Measurements from ENCODE around the gene SLC12A8. TPM values are rescaled to one million over a fixed set of nuclear protein-coding genes. Genes with fewer than 3 reads are reported as not detected.

The SLC12A8 gene
- total and polyA plus RNA-seq, 10 donors = 0.32 to 2.8 (median 1.3) TPM

GRCh38 chr3:125165948-125166553, 46.5 kb downstream of the SLC12A8 start:
- Histone ChIP-seq H3K27me3 (replicated peaks in 1 of 7) (no peaks in the 10 kb centered on the region), H3K27ac (no peak overlapping the region), H3K9me3 (no peaks in the 10 kb centered on the region), H3K4me3 (no peak overlapping the region), H3K36me3 (no peaks in the 10 kb centered on the region), H3K4me1 (peaks cover 0 to 31% (median 16%) of the 10 kb centered on the region in 6 donors)
- DNase-seq = no peak
- TF ChIP-seq CTCF (IDR thresholded peaks at IDR 0.05 in 8 of 11, conservative IDR thresholded peaks at IDR 0.05 in 3 of 11) = no peak
- no peak for TF ChIP-seq POLR2A (IDR thresholded peaks at IDR 0.05)
- TF ChIP-seq POLR2AphosphoS5 (IDR thresholded peaks at IDR 0.05) = no peak
- intact Hi-C loops (cut with DNase I; ENCODE audit: low total_unique reads) = no loop called here
- WGBS, 5 donors = 91 to 95% (median 94%) methylated on average over 18 of the region's 18 CpGs

- TF ChIP-seq POLR2AphosphoS5 (IDR thresholded peaks at IDR 0.05) (no peak), POLR2A (IDR thresholded peaks at IDR 0.05) (no peak), CTCF (IDR thresholded peaks at IDR 0.05 in 8 of 11, conservative IDR thresholded peaks at IDR 0.05 in 3 of 11) (peak; percentile 26 to 75 (median 68))
- 70 to 77% (median 72%) methylated on average over 12 to 17 of the region's 17 CpGs for WGBS, 5 donors
- Histone ChIP-seq H3K4me3 (no peak overlapping the region), H3K4me1 (peaks cover 0 to 38% (median 19%) of the 10 kb centered on the region in 6 donors), H3K9me3 (no peaks in the 10 kb centered on the region), H3K27me3 (replicated peaks in 1 of 7) (no peaks in the 10 kb centered on the region), H3K36me3 (no peaks in the 10 kb centered on the region), H3K27ac (no peak overlapping the region)
- DNase-seq = no peak
- intact Hi-C loops (cut with DNase I; ENCODE audit: low total_unique reads) = no loop called here
These were observed 47.2 kb downstream of the SLC12A8 start for GRCh38 chr3:125165189-125165947.

- no peaks in the 10 kb centered on the region for H3K36me3 ChIP-seq
- peak overlapping the region in 2 of 8 donors; percentile 24 to 40 for H3K27ac ChIP-seq
- H3K4me1 ChIP-seq = peaks cover 0 to 38% (median 19%) of the 10 kb centered on the region in 6 donors
- H3K4me3 ChIP-seq = no peak overlapping the region
- DNase-seq = no peak
- H3K27me3 ChIP-seq (replicated peaks in 1 of 7) = no peaks in the 10 kb centered on the region
- TF ChIP-seq POLR2A (IDR thresholded peaks at IDR 0.05) (no peak), POLR2AphosphoS5 (IDR thresholded peaks at IDR 0.05) (peak in 1 of 3 donors; percentile 9), CTCF (IDR thresholded peaks at IDR 0.05 in 8 of 11, conservative IDR thresholded peaks at IDR 0.05 in 3 of 11) (peak in 1 of 11 experiments; percentile 20)
- WGBS, 5 donors = 46 to 66% (median 58%) methylated on average over 11 to 15 of the region's 15 CpGs
- no peaks in the 10 kb centered on the region for H3K9me3 ChIP-seq
- intact Hi-C loops (cut with DNase I; ENCODE audit: low total_unique reads) = no loop called here
These were observed 48.6 kb downstream of the SLC12A8 start for GRCh38 chr3:125163739-125164601.
